H1 (cell line): ENCODE measurements around the gene KRTAP29-1. TPM values are rescaled to one million over a fixed set of nuclear protein-coding genes. Genes with fewer than 3 reads are reported as not detected.
A peak's percentile ranks its signal among the peaks of the same experiment; 100 is the strongest.

Experiments
- CTCF ChIA-PET: fragments of 300-600 bp; sonication (Branson Sonifier 250); formaldehyde crosslinking; loops from one replicate; lab custom pipeline; 2021; ENCODE audit not compliant: partially characterized antibody; lab: Charles Lee
- POLR2A ChIA-PET: fragments of 300-600 bp; sonication (Branson Sonifier 250); formaldehyde crosslinking; loops from one replicate; lab custom pipeline; 2021; ENCODE audit warnings: inconsistent platforms; ENCODE audit not compliant: partially characterized antibody; lab: Charles Lee
- DNase-seq, 2 experiments: peaks; one replicate each; pipeline versions ENCODE4 v3.0.0 to v3.0.0-alpha.2; 2010 to 2022; ENCODE audit warnings: low spot score in 2 of 2, low read depth in 1 of 2, mixed read lengths in 1 of 2
- FAIRE-seq: peaks from 2 replicates; lab custom pipeline; 2011; peaks lifted over from hg19 to GRCh38; lab: Jason Lieb, UNC
- H2AFZ ChIP-seq: 2 replicates; pipeline ENCODE4 v1.8.1; 2012; ENCODE audit warnings: low read length, inconsistent platforms
- H2AK5ac ChIP-seq: 2 replicates; pipeline ENCODE4 v1.6.1; 2013; ENCODE audit warnings: low read depth, low read length
- H2BK120ac ChIP-seq: replicated peaks from 2 replicates; pipeline ENCODE3; 2013; ENCODE audit warnings: low read depth, low read length, inconsistent platforms
- H2BK12ac ChIP-seq: 2 replicates; pipeline ENCODE4 v1.6.1; 2013; ENCODE audit warnings: low read depth, low read length
- H2BK15ac ChIP-seq: 2 replicates; pipeline ENCODE4 v1.6.1; 2013; ENCODE audit warnings: low read length
- H2BK20ac ChIP-seq: 2 replicates; pipeline ENCODE4 v1.6.1; 2013; ENCODE audit warnings: low read length
- H2BK5ac ChIP-seq: 2 replicates; pipeline ENCODE4 v1.6.1; 2013; ENCODE audit warnings: low read depth, low read length
- H3K14ac ChIP-seq: 2 replicates; pipeline ENCODE4 v1.6.1; 2013; ENCODE audit warnings: inconsistent platforms; ENCODE audit not compliant: insufficient read length
- H3K18ac ChIP-seq: 2 replicates; pipeline ENCODE4 v1.6.1; 2013; ENCODE audit warnings: low read length; ENCODE audit errors: extremely low read depth
- H3K23ac ChIP-seq: 2 replicates; pipeline ENCODE4 v1.6.1; 2013; ENCODE audit warnings: inconsistent platforms; ENCODE audit not compliant: insufficient read length
- H3K23me2 ChIP-seq: 2 replicates; pipeline ENCODE4 v1.6.1; 2013; ENCODE audit warnings: low read depth, low read length
- H3K27ac ChIP-seq: 2 replicates; pipeline ENCODE4 v1.6.1; 2011; ENCODE audit warnings: low read depth, low read length, inconsistent platforms
- H3K27me3 ChIP-seq, 4 experiments: replicated peaks in 1 of 4; 1 replicate in 1 of 4; 2 replicates in 3 of 4; pipeline versions ENCODE4 v1.6.1 to v1.8.1; 2011 to 2013; ENCODE audit warnings: low read length in 3 of 4, mild to moderate bottlenecking in 3 of 4, inconsistent platforms in 2 of 4, mixed read lengths in 2 of 4, moderate library complexity in 1 of 4; ENCODE audit not compliant: control insufficient read depth in 3 of 4, insufficient read depth in 3 of 4; ENCODE audit errors: extremely low read depth in 1 of 4
- H3K36me3 ChIP-seq, 4 experiments: 2 replicates each; pipeline versions ENCODE4 v1.6.1 to v1.8.1; 2011 to 2013; ENCODE audit warnings: mild to moderate bottlenecking in 4 of 4, low read length in 3 of 4, moderate library complexity in 2 of 4, control low read depth in 1 of 4, inconsistent platforms in 1 of 4; ENCODE audit not compliant: insufficient read depth in 4 of 4, control insufficient read depth in 2 of 4
- H3K4ac ChIP-seq: replicated peaks from 2 replicates; pipeline ENCODE3; 2013; ENCODE audit warnings: low read length, low read depth, mixed read lengths, inconsistent platforms; ENCODE audit not compliant: insufficient read length
- H3K4me1 ChIP-seq, 4 experiments: replicated peaks in 1 of 4; 1 replicate in 1 of 4; 2 replicates in 3 of 4; pipeline versions ENCODE4 v1.6.1 to v1.8.1; 2011 to 2013; ENCODE audit warnings: low read length in 3 of 4, inconsistent platforms in 2 of 4, mixed read lengths in 1 of 4; ENCODE audit not compliant: insufficient read depth in 4 of 4, control insufficient read depth in 3 of 4
- H3K4me2 ChIP-seq, 2 experiments: 2 replicates each; pipeline versions ENCODE4 v1.6.1 to v1.8.1; 2011 to 2013; ENCODE audit warnings: low read depth in 2 of 2, low read length in 2 of 2, control low read depth in 1 of 2, inconsistent platforms in 1 of 2, mild to moderate bottlenecking in 1 of 2; ENCODE audit not compliant: insufficient read depth in 1 of 2
- H3K4me3 ChIP-seq, 4 experiments: fragments of 200-600, 300-600 bp in 1 of 4; sonication (generic), shearing (Covaris generic), sonication (Bioruptor Twin) in 1 of 4; 2 replicates each; pipeline versions ENCODE4 v1.5.1 to v1.8.1; 2011 to 2016; ENCODE audit warnings: low read length in 4 of 4, low read depth in 3 of 4, control low read depth in 2 of 4, inconsistent platforms in 2 of 4, mild to moderate bottlenecking in 2 of 4, mixed read lengths in 1 of 4, moderate library complexity in 1 of 4; ENCODE audit not compliant: insufficient read depth in 2 of 4; ENCODE audit errors: extremely low read depth in 1 of 4
- H3K56ac ChIP-seq: replicated peaks from 2 replicates; pipeline ENCODE3; 2013; ENCODE audit warnings: low read depth, mild to moderate bottlenecking, mixed read lengths, low read length, inconsistent platforms; ENCODE audit not compliant: insufficient read length
- H3K79me1 ChIP-seq: 2 replicates; pipeline ENCODE4 v1.6.1; 2013; ENCODE audit warnings: low read depth, low read length, control low read depth
- H3K79me2 ChIP-seq, 2 experiments: 2 replicates each; pipeline versions ENCODE4 v1.6.1 to v1.8.1; 2012 to 2013; ENCODE audit warnings: low read length in 2 of 2, mild to moderate bottlenecking in 2 of 2, inconsistent platforms in 1 of 2; ENCODE audit not compliant: insufficient read depth in 2 of 2, control insufficient read depth in 1 of 2
- H3K9ac ChIP-seq, 4 experiments: replicated peaks in 1 of 4; 1 replicate in 1 of 4; 2 replicates in 3 of 4; pipeline versions ENCODE4 v1.6.1 to v1.8.1; 2011 to 2013; ENCODE audit warnings: low read depth in 3 of 4, low read length in 3 of 4, control low read depth in 2 of 4, mild to moderate bottlenecking in 2 of 4, moderate library complexity in 2 of 4, inconsistent platforms in 1 of 4; ENCODE audit errors: extremely low read depth in 1 of 4
- H3K9me3 ChIP-seq, 2 experiments: 2 replicates each; pipeline versions ENCODE4 v1.6.1 to v1.8.1; 2012 to 2013; ENCODE audit warnings: mild to moderate bottlenecking in 2 of 2, moderate library complexity in 2 of 2, control low read depth in 1 of 2, inconsistent platforms in 1 of 2, low read depth in 1 of 2, low read length in 1 of 2, mixed read lengths in 1 of 2; ENCODE audit not compliant: insufficient read depth in 2 of 2
- H4K20me1 ChIP-seq, 2 experiments: replicated peaks in 1 of 2; 2 replicates each; pipeline versions ENCODE3 to v1.8.1; 2011 to 2013; ENCODE audit warnings: inconsistent platforms in 2 of 2, low read length in 2 of 2, mild to moderate bottlenecking in 1 of 2; ENCODE audit not compliant: insufficient read depth in 2 of 2, control insufficient read depth in 1 of 2
- H4K5ac ChIP-seq: 2 replicates; pipeline ENCODE4 v1.6.1; 2013; ENCODE audit warnings: low read length, low read depth, mixed read lengths, inconsistent platforms; ENCODE audit not compliant: insufficient read length
- H4K8ac ChIP-seq: 2 replicates; pipeline ENCODE4 v1.8.0; 2013; ENCODE audit warnings: mild to moderate bottlenecking, moderate library complexity, low read length, inconsistent platforms; ENCODE audit not compliant: insufficient read depth; ENCODE audit errors: extremely low read depth
- H4K91ac ChIP-seq: replicated peaks from 2 replicates; pipeline ENCODE3; 2013; ENCODE audit warnings: low read length, mixed read lengths, inconsistent platforms; ENCODE audit not compliant: insufficient read length
- PHF8 ChIP-seq: fragments of 200-600 bp; sonication (generic); conservative IDR thresholded peaks from 2 replicates; pipeline ENCODE4 v1.7.1; 2012; ENCODE audit warnings: low read depth, mild to moderate bottlenecking, inconsistent platforms, low read length, moderate library complexity
- TEAD4 ChIP-seq: IDR thresholded peaks from 2 replicates; pipeline ENCODE4 v1.6.1; 2012; ENCODE audit warnings: low read depth, low read length, inconsistent platforms, mixed read lengths
- WGBS, 2 experiments: shearing (Covaris generic) in 1 of 2; methylation state at CpG; one replicate each; pipeline versions ENCODE4 v1.1.6 to v1.1.7; 2013 to 2015; ENCODE audit warnings: low lambda C conversion rate in 2 of 2, mixed read lengths in 2 of 2, inconsistent platforms in 1 of 2, low coverage in 1 of 2, missing lambda C conversion rate in 1 of 2; ENCODE audit not compliant: insufficient replicate concordance in 2 of 2, insufficient coverage in 1 of 2, insufficient read length in 1 of 2; ENCODE audit errors: extremely low coverage in 1 of 2, missing lambda C conversion rate in 1 of 2; 5-methylcytosine and 5-hydroxymethylcytosine counted together
- polyA plus RNA-seq, 7 experiments: library from polyadenylated mRNA; depleted of rRNA in 3 of 7; stranded (reverse) in 5 of 7; unstranded in 2 of 7; fragments of >200 nt in 5 of 7; fragments of 200-250 nt in 2 of 7; gene quantifications; 1 replicate in 5 of 7; 2 replicates in 1 of 7; 4 replicates in 1 of 7; pipeline versions ENCODE4 v1.2.1 to v1.2.3, GENCODE V29; 2011 to 2013; ENCODE audit warnings: missing spikeins in 2 of 7, mixed read lengths in 2 of 7
- total RNA-seq: library from RNA; stranded (reverse); fragmentation: NEBNext Ultra II Directional; extraction: Animal tissue kit (Norgen Biotek cat#: 25700); gene quantifications from 2 replicates; pipeline ENCODE4 v1.2.1, GENCODE V29; 2021

KRTAP29-1 gene
- total and polyA plus RNA-seq, 2 of the 8 experiments (the other 6 are each of a cell fraction or from before 2014, with no cell fraction given): not detected

- TF ChIP-seq PHF8 (no peak), TEAD4 (no peak)
- DNase-seq: peak in 1 of 2 experiments; percentile 4
- FAIRE-seq: no peak
These were observed 29.6 kb upstream of the KRTAP29-1 start for GRCh38 chr17:41332239-41332638.

More at GRCh38 chr17:41332239-41332638, 29.6 kb upstream of the KRTAP29-1 start:
- Histone ChIP-seq H3K4me1 (no peaks in the 10 kb centered on the region), H3K23me2 (no peaks in the 10 kb centered on the region), H3K27ac (no peak overlapping the region), H3K4ac (no peak overlapping the region), H2AK5ac (no peak overlapping the region), H3K36me3 (no peaks in the 10 kb centered on the region), H3K79me2 (no peaks in the 10 kb centered on the region), H4K91ac (no peak overlapping the region), H2BK15ac (no peak overlapping the region), H3K23ac (no peak overlapping the region), H4K8ac (no peak overlapping the region), H3K9ac (no peak overlapping the region), H2AFZ (no peak overlapping the region), H2BK5ac (no peak overlapping the region), H2BK12ac (no peak overlapping the region), H3K4me3 (no peak overlapping the region), H4K20me1 (no peaks in the 10 kb centered on the region), H4K5ac (no peak overlapping the region), H3K56ac (no peak overlapping the region), H3K18ac (no peak overlapping the region), H3K79me1 (no peaks in the 10 kb centered on the region), H3K4me2 (no peak overlapping the region), H2BK120ac (no peak overlapping the region), H2BK20ac (no peak overlapping the region), H3K14ac (no peak overlapping the region), H3K27me3 (no peaks in the 10 kb centered on the region), H3K9me3 (no peaks in the 10 kb centered on the region)
- POLR2A ChIA-PET: no interaction called here
- CTCF ChIA-PET: interaction anchor here (1.0 to 5.8 kb wide), 8 partner anchors 8 to 469 kb away, joined by 3 to 24 read pairs (median 6); no protein-coding TSS in a partner anchor
- WGBS, 2 experiments: 79% methylated on average over 2 of the region's 2 CpGs; no CpG with 5 or more reads in 1 of the 2 experiments
